HepG2 (cell line): ENCODE measurements around the gene QRFP. TPM values are rescaled to one million over a fixed set of nuclear protein-coding genes. Genes with fewer than 3 reads are reported as not detected.

Source experiments
- ATAC-seq: fragments of 200-7000 bp; cut with Tn5 transposase; 3 replicates; pipeline ENCODE4 v1.9.1; 2020; ENCODE audit warnings: mild to moderate bottlenecking, moderate library complexity
- BruUV-seq: library from RNA; stranded (reverse); fragments of 400-500 nt; replicated peaks from 2 replicates; lab custom pipeline; 2021; lab: Mats Ljungman, UMichigan
- CTCF ChIA-PET: fragments of 300-600 bp; formaldehyde crosslinking; extraction: SDS; loops from one replicate; lab custom pipeline; 2021; ENCODE audit warnings: low total read pairs, inconsistent platforms, low intra/inter-chr PET ratio; lab: Yijun Ruan, JAX
- POLR2A ChIA-PET: fragments of 350-600 bp; sonication (Branson Sonifier 250); formaldehyde crosslinking; loops from one replicate; lab custom pipeline; 2020; ENCODE audit warnings: antibody characterized with exemption, inconsistent platforms; lab: Yijun Ruan, JAX
- DNase-seq: peaks from one replicate; pipeline ENCODE4 v3.0.0-alpha.2; 2015; ENCODE audit warnings: low spot score
- FAIRE-seq: peaks from 3 replicates; lab custom pipeline; 2011; peaks lifted over from hg19 to GRCh38; lab: Jason Lieb, UNC
- H2AFZ ChIP-seq: one replicate; pipeline ENCODE4 v1.6.1; 2011; ENCODE audit warnings: low read length, inconsistent platforms
- H3K27ac ChIP-seq: fragments of 300-600 bp; 3 replicates; pipeline ENCODE4 v1.8.0; 2011; ENCODE audit warnings: mixed run types, mild to moderate bottlenecking, mixed read lengths, low read length, inconsistent platforms; ENCODE audit not compliant: insufficient read depth; ENCODE audit errors: extremely low read length
- H3K27me3 ChIP-seq, 2 experiments: fragments of 200-600 bp in 1 of 2; 2 replicates in 1 of 2; 3 replicates in 1 of 2; pipeline versions ENCODE4 v1.6.0 to v1.8.0; 2011; ENCODE audit warnings: low read length in 2 of 2, mild to moderate bottlenecking in 2 of 2, moderate library complexity in 2 of 2, inconsistent platforms in 1 of 2; ENCODE audit not compliant: insufficient read depth in 2 of 2, control insufficient read depth in 1 of 2
- H3K36me3 ChIP-seq, 2 experiments: fragments of 200-600 bp in 1 of 2; replicated peaks in 1 of 2; 2 replicates in 1 of 2; 3 replicates in 1 of 2; pipeline versions ENCODE4 v1.5.1 to v1.8.0; 2011; ENCODE audit warnings: low read length in 2 of 2, inconsistent platforms in 1 of 2; ENCODE audit not compliant: insufficient read depth in 2 of 2, control insufficient read depth in 1 of 2
- H3K4me1 ChIP-seq: 2 replicates; pipeline ENCODE4 v1.5.1; 2012; ENCODE audit warnings: low read length, inconsistent platforms; ENCODE audit not compliant: insufficient read depth
- H3K4me2 ChIP-seq: 2 replicates; pipeline ENCODE4 v1.6.0; 2011; ENCODE audit warnings: low read depth, low read length, inconsistent platforms
- H3K4me3 ChIP-seq, 3 experiments: fragments of 200-600 bp in 1 of 3; sonication (generic), shearing (Covaris generic) in 1 of 3; replicated peaks in 1 of 3; 2 replicates each; pipeline ENCODE4 v1.5.1; 2011 to 2016; ENCODE audit warnings: low read length in 3 of 3, inconsistent platforms in 2 of 3, low read depth in 2 of 3, mild to moderate bottlenecking in 2 of 3, control low read depth in 1 of 3, mixed read lengths in 1 of 3; ENCODE audit not compliant: insufficient read depth in 1 of 3
- H3K79me2 ChIP-seq: one replicate; pipeline ENCODE4 v1.6.1; 2011; ENCODE audit warnings: low read length, inconsistent platforms; ENCODE audit not compliant: insufficient read depth
- H3K9ac ChIP-seq: 2 replicates; pipeline ENCODE4 v1.6.0; 2011; ENCODE audit warnings: mild to moderate bottlenecking, low read depth, low read length, inconsistent platforms; ENCODE audit not compliant: insufficient read depth
- H3K9me3 ChIP-seq: 2 replicates; pipeline ENCODE4 v1.5.1; 2012; ENCODE audit warnings: mild to moderate bottlenecking, low read length
- H4K20me1 ChIP-seq: 2 replicates; pipeline ENCODE4 v1.6.0; 2011; ENCODE audit warnings: inconsistent platforms, mild to moderate bottlenecking, low read length, moderate library complexity; ENCODE audit not compliant: insufficient read depth
- AGO2 ChIP-seq: fragments of 200-400 bp; formaldehyde crosslinking; optimal IDR thresholded peaks from 2 replicates; pipeline ENCODE3; 2017; ENCODE audit warnings: mild to moderate bottlenecking, low read depth, low read length, moderate library complexity
- CENPBD1 ChIP-seq: sonication (generic); formaldehyde crosslinking; IDR thresholded peaks from 2 replicates; pipeline ENCODE4 v1.8.0; 2022; ENCODE audit warnings: missing genetic modification reagents, low read depth, mild to moderate bottlenecking, borderline replicate concordance
- ELF1 ChIP-seq: sonication (generic); formaldehyde crosslinking; IDR thresholded peaks from 2 replicates; pipeline ENCODE4 v1.4.0; 2020; ENCODE audit warnings: missing genetic modification reagents
- FOSL2 ChIP-seq: sonication (generic); formaldehyde crosslinking; IDR thresholded peaks from 2 replicates; pipeline ENCODE4 v1.4.0; 2020; ENCODE audit warnings: missing genetic modification reagents
- GRHL1 ChIP-seq: sonication (generic); formaldehyde crosslinking; conservative IDR thresholded peaks from 2 replicates; pipeline ENCODE4 v1.8.0; 2022; ENCODE audit warnings: missing genetic modification reagents
- GZF1 ChIP-seq: sonication (generic); formaldehyde crosslinking; IDR thresholded peaks from 2 replicates; pipeline ENCODE4 v1.5.1; 2020; ENCODE audit warnings: mild to moderate bottlenecking, missing genetic modification reagents
- MAFF ChIP-seq: IDR thresholded peaks from 2 replicates; pipeline ENCODE4 v1.6.1; 2011; ENCODE audit warnings: low read depth, low read length, improper control_type of control experiment
- MXD4 ChIP-seq: IDR thresholded peaks from 2 replicates; pipeline ENCODE4 v1.6.1; 2016; ENCODE audit warnings: mild to moderate bottlenecking, missing biosample characterization, missing genetic modification reagents
- PLSCR1 ChIP-seq: sonication (generic); formaldehyde crosslinking; IDR thresholded peaks from 2 replicates; pipeline ENCODE4 v1.5.0; 2020; ENCODE audit warnings: missing genetic modification reagents, mild to moderate bottlenecking, borderline replicate concordance
- PPARG ChIP-seq: conservative IDR thresholded peaks from 2 replicates; pipeline ENCODE4 v1.6.1; 2016; ENCODE audit warnings: missing biosample characterization, missing genetic modification reagents
- RBM22 ChIP-seq: fragments of 200-400 bp; formaldehyde crosslinking; optimal IDR thresholded peaks from 2 replicates; pipeline ENCODE3; 2017; ENCODE audit warnings: mild to moderate bottlenecking, low read length, moderate library complexity
- ZBTB7B ChIP-seq: sonication (generic); formaldehyde crosslinking; IDR thresholded peaks from 2 replicates; pipeline ENCODE4 v1.4.0; 2020; ENCODE audit warnings: missing genetic modification reagents
- WGBS: methylation state at CpG from one replicate; pipeline ENCODE4 v1.1.6; 2017; ENCODE audit warnings: low lambda C conversion rate; 5-methylcytosine and 5-hydroxymethylcytosine counted together
- in situ Hi-C: cut with HindIII; loops from 2 replicates; pipeline ENCODE4 v1.10.0; 2017; ENCODE audit warnings: low pct_unique_long_range_greater_than_20kb; ENCODE audit not compliant: extremely low pct_ligation_motif_present
- intact Hi-C: fragments of 100-400 bp; cut with micrococcal nuclease; formaldehyde crosslinking; loops from one replicate; pipeline ENCODE4 v1.10.0; 2022; ENCODE audit not compliant: unreplicated experiment
- polyA plus RNA-seq, 8 experiments: library from polyadenylated mRNA; depleted of rRNA in 3 of 8; stranded (reverse) in 7 of 8; unstranded in 1 of 8; fragments of >200 nt; fragmentation: Illumina TruSeq in 4 of 8; extraction: Trizol in 4 of 8; gene quantifications; 2 replicates each; pipeline versions ENCODE4 v1.2.1 to v1.2.3, GENCODE V29; 2011 to 2016; ENCODE audit warnings: low read depth in 4 of 8, missing spikeins in 1 of 8, mixed read lengths in 1 of 8; ENCODE audit not compliant: insufficient read depth in 1 of 8
- total RNA-seq, 5 experiments: library from RNA; depleted of rRNA; stranded (reverse); fragments of >200 nt; fragmentation: Illumina TruSeq; extraction: Trizol; gene quantifications; 2 replicates each; pipeline ENCODE4 v1.2.3, GENCODE V29; 2016; ENCODE audit warnings: low read depth in 1 of 5

The QRFP gene
- total and polyA plus RNA-seq, 2 of the 13 experiments (the other 11 are each of a cell fraction or from before 2014, with no cell fraction given): not detected

GRCh38 chr9:130888146-130888885 lies 8.3 kb downstream of the QRFP start:
- no TSS peak for BruUV-seq
- no peak overlapping the region for H3K4me3 ChIP-seq
- no peaks in the 10 kb centered on the region for H3K9me3 ChIP-seq
- intact Hi-C loops (no loop called here), in situ Hi-C loops (no loop called here)
- no peaks in the 10 kb centered on the region for H3K4me1 ChIP-seq
- FAIRE-seq: no peak
- no peaks in the 10 kb centered on the region for H3K27me3 ChIP-seq
- TF ChIP-seq MAFF: no peak
- no peak for TF ChIP-seq GZF1 (CRISPR knock-in tag)
- TF ChIP-seq ELF1 (CRISPR knock-in tag): no peak
- TF ChIP-seq FOSL2 (CRISPR knock-in tag): no peak
- peak; percentile 48 for TF ChIP-seq RBM22
- TF ChIP-seq AGO2: peak; percentile 35
- TF ChIP-seq ZBTB7B (CRISPR knock-in tag): no peak
- H3K36me3 ChIP-seq: peaks cover 11 to 61% of the 10 kb centered on the region in 2 experiments
- no peak overlapping the region for H3K4me2 ChIP-seq
- no peak overlapping the region for H3K9ac ChIP-seq
- ChIA-PET POLR2A (no interaction called here), CTCF (no interaction called here)
- no peaks in the 10 kb centered on the region for H3K79me2 ChIP-seq
- no peak; the same call in 2 of the 3 replicates for ATAC-seq
- no peak overlapping the region for H3K27ac ChIP-seq
- 96% methylated on average over 4 of the region's 22 CpGs for WGBS
- 0 out of 2 replicates have a peak, but pooled peaks cover 3% of the 10 kb centered on the region for H4K20me1 ChIP-seq
- H2AFZ ChIP-seq: no peak overlapping the region
- no peak for DNase-seq

GRCh38 chr9:130887494-130888144 lies 9.0 kb downstream of the QRFP start:
- 97% methylated on average over 21 of the region's 25 CpGs for WGBS
- Histone ChIP-seq H3K36me3 (peaks cover 14 to 66% of the 10 kb centered on the region in 2 experiments), H4K20me1 (0 out of 2 replicates have a peak, but pooled peaks cover 3% of the 10 kb centered on the region), H3K79me2 (no peaks in the 10 kb centered on the region), H3K9ac (no peak overlapping the region), H3K27ac (no peak overlapping the region), H3K4me2 (no peak overlapping the region), H3K4me1 (no peaks in the 10 kb centered on the region), H3K4me3 (no peak overlapping the region), H3K9me3 (no peaks in the 10 kb centered on the region), H2AFZ (no peak overlapping the region), H3K27me3 (no peaks in the 10 kb centered on the region)
- DNase-seq: no peak
- intact Hi-C loops (no loop called here), in situ Hi-C loops (no loop called here)
- FAIRE-seq: no peak
- TF ChIP-seq CENPBD1 (CRISPR knock-in tag): no peak
- TF ChIP-seq PPARG: no peak
- TF ChIP-seq AGO2: peak; percentile 77
- TF ChIP-seq GRHL1 (CRISPR knock-in tag): no peak
- no peak for TF ChIP-seq MXD4 (CRISPR knock-in tag)
- TF ChIP-seq PLSCR1: no peak
- CTCF ChIA-PET: no interaction called here
- BruUV-seq: no TSS peak
- no peak for ATAC-seq
- POLR2A ChIA-PET: interaction anchor here (0.5 kb wide), 1 partner anchor 236 kb away, joined by 3 read pairs; no protein-coding TSS in a partner anchor
